HG03520 (cell line): Measurements from ENCODE around the gene D2HGDH.
"Not testable (repeated sequence)": the region's sequence is repeated elsewhere in the genome, so short reads cannot be mapped to it uniquely, and the experiment has no call there.

Source experiments
- ATAC-seq: cut with Tn5 transposase; IDR thresholded peaks from one replicate; pipeline ENCODE4 v1.9.1; 2021; ENCODE audit warnings: mild to moderate bottlenecking, moderate library complexity; ENCODE audit not compliant: unreplicated experiment

Gene D2HGDH

GRCh38 chr2:241817821-241818215, 83.4 kb downstream of the D2HGDH start:
- ATAC-seq: not testable (repeated sequence)
